AG08396 (cell line): ENCODE measurements around the gene STK32A.

ENCODE experiments used
- DNase-seq: peaks from one replicate; pipeline ENCODE4 v3.0.0; 2012; ENCODE audit warnings: low spot score, mixed read lengths

The STK32A gene

DNA sequence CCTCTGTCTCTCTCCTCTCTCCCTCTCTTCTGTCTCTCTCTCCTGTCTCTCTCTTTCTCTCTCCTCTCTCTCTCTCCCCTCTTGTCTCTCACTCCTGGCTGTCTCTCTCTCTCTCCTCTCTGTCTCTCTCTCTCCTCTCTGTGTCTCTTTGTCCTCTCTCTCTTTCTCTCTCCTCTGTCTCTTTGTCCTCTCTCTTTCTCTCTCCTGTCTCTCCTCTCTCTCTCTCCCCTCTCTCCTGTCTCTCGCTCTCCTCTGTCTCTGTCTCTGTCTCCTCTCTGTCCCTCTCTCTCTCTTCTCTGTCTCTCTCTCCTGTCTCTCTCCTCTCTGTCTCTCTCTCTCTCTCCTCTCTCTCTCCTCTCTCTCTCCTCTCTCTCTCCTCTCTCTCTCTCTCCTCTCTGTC lies 25.0 kb downstream of the STK32A start:
- DNase-seq, result no peak

DNA sequence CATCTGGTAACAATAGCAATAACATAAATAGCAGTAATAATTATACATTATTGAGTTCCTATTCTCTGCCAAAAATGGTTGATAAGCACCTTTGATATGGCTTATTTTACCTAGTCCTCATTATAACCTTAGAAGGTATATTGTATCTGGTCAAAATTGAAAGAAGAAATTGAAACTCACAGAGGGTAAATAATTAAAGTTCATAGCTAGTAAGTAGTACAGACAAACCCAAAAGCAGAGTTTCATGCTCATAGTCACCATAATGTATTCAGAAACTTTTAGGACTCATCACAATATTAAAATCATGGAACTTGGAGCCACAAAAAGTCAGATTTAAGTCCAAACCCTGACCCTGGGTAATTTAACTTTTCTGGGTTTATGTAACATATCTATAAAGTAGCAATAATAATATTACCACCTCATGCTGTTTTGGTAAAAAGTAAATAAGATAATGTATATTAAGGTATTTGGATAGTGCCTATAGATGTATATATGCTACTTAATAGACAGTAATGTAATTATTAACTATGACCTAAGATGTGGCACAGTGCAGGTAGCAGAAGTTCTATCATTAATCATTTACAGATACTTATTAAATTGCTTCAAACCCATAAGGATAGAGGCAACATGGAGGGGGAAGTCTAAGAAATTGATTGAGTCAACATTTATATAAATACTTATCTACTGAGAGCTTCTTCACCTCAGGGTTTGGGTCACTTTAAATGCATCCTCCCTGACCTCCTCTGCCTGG lies 32.4 kb downstream of the STK32A start:
- DNase-seq, result no peak

DNA sequence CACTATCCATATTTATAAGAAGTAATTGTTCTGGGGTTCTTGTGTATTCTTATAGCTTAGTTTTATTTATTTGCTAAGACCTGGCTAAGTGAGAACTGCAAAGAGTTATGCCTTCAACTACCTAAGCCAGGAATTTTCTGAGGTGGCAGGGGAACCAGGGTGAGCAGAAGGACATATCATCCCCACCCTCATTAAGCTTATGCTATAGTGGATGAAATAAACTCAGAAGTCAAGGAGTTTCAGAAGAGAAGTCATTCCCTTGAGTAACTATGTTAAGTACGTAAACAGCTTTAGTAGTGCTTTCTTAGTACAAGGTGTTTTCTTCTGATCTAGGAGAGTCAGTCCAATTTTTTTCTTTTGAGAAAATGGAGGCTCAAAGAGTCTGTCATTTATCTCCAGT lies 41.7 kb downstream of the STK32A start:
- DNase-seq, result no peak

DNA sequence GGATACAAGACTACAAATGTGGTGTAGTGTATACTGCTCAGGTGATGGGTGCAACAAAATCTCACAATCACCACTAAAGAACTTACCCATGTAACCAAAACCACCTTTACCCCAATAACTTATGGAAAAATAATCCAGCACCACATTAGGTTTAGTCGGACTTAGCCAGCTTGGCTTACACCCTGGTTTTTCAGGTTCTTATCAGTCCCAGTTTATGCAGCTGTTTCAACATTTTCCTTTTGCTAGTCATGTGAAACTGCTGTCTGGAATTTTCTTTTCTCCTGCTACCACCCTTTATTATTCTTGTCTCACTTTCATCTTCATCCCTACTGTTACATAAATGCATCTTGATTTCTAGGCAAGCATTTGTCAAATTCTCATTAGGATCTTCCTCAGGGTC lies 51.5 kb downstream of the STK32A start:
- DNase-seq, result no peak

DNA sequence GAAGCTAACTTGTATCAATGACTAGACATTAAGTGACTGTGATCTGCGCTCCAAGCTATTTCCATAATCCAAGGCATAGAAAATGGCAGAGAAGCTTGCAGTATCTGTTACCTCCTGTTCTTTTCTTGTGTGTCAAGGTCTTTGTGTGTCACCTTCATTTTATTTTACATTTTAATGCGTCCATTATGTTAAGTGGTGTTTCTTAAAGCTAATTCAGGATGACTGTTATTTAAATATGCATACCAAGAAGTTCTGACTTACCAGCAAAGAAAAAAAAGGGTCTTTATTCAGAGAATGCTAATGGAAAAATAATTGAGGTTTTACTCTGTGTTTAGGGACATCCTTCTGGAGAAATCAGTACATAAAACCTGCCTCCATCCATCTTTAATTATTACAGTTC lies 52.3 kb downstream of the STK32A start:
- no peak for DNase-seq

DNA sequence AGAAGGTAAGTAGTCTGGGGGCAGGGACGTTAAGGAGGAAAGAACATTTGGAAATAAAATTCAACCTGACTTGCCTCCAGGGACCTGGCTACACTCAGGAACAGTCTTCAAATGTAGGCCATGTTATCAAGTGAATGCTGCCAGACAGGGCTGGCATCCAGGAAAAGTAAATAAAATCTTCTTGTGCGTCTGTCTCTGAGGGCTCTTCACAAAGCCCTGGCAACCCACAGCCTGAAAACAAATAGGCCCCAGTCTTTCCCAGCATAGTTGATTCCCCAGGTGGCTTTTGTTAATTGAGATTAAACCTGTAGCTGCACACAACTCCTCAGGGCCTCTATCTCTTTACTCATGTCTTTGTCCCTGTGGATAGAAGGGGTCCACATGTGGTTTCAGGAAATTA lies 55.4 kb downstream of the STK32A start:
- DNase-seq, result no peak

DNA sequence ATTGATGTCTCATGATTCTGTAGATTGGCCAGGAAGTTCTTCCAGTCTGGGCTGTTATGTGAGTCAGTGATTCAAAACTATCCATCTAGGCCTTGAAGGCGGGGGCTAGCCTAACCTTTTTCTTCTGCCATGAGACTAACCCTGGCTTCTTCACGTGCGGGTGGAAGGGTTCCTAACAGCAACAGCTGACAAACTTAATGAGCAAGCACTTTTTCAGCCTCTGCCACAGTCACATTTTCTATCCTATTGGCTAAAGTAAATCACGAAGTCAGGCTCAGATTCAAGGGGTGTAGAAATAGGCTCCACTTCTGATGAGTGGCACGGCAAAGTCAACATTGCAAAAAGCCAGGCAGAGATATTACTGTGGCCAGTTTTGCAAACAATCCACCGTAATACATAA lies 68.4 kb downstream of the STK32A start:
- DNase-seq, result peak; percentile 10

DNA sequence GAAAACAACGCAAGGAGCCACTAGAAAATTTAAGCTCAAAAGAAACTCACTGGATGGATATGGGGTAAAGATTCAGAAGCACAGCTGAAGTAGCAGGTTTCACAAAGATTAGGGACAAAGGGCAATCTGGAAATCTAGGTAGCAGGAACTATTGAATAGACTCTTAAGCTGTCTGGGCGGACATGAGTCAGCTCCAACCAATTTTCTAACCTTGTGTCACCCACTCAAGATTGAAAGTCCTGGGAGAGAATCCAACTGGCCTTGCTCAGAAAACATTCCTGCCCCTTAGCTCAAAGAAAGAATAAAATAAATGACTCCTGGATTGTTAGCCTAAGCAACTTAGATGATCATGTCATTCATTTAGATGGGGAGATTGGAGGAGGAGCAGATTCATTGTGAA lies 69.2 kb downstream of the STK32A start:
- DNase-seq, result peak; percentile 33

DNA sequence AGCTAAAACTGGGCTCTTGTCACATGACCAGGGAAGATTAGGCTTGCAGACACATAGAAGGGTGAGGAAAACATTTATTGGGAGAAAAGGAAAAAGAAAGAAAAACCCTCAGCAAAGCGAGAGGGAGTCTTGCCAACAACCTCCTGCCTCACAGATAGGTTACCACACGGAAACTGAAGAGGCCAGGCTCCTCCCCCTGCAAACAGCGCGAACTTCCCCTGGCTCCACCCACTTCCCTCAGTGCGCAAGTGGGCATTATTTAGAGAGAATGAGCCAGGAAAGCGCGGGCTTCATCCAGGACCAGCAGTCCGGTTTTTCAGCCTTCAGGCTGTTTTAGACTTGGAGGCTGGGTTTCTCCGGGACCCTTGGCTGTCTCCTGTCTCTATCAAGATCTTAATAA lies 70.3 kb downstream of the STK32A start:
- no peak for DNase-seq

DNA sequence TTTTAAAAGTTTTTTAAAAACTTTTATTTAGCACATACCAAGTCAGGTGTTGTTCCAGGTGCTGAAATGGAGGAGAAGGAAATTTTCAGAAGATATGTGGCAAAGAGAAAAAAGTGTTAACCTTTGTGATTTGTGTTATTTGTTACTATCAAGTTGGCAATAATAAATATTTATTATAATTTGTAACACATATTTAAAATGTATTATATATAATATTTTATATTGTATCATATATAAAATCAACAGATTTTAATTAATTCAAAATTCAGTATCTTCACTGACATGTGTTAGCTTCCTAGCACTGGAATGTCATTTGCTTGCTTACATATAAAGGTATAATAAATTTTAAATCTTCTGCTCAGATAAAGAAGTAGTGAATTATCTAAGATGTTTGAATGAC lies 71.5 kb downstream of the STK32A start:
- DNase-seq, result no peak

DNA sequence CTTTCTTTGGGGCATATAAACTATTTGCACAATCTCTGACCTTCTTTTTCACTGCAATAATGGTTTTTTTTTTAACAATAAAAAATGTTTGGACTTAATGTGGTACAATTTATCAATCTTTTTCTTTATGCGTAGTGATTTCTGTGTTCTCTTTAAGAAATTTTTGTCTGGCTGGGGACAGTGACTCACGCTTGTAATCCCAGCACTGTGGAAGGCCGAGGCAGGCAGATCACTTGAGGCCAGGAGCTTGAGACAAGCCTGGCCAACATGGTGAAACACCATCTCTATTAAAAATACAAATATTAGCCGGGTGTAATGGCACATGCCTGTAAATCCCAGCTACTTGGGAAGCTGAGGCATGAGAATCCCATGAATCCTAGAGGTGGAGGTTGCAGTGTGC lies 72.3 kb downstream of the STK32A start:
- no peak for DNase-seq

DNA sequence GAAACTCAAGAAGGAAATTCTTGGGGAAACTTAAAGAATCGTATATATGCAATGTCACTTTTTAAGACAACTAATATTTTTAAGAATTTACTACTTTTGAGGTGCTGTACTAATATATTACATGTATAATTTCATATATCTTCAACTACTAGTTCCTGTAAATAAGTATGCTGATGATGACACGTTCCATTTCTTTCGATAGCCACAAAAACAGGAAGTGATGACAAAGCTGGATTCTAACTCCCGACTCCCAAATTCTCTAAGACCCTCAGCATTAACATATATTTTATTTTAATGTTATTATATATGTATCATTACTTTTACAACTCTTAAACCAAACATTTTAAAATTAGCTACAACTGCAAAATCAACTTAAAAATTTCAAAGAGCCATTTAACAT lies 74.8 kb downstream of the STK32A start:
- no peak for DNase-seq

DNA sequence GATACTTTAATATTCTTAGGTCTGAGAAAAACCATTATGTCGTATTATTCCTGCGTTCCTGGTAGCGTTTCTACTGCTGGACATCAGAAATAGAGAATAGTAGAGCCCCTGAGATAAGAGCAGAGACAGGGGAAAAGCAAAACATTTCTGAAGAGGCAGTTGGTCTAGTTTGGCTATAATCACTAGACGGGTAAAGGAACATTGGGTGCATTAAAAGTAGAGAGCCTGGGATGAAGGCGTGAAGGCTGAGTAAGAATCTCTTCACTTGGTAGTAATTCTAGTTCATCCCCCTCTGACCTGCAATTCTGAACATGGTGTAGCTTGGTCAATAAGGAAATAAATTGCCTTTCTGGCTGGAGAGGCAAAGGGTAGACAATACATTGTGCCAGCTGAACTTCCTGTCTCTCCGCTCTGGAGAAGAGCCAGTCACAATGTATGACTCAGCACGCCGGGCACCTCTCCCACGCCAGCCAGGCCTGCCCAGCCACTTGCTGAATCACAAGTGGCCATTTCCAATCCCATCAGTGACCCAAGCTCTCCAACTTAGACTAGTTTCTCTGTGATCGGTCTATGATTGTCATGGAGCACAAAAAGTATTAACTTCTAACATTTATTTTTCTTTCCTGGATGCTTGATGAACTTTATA lies 75.4 kb downstream of the STK32A start:
- peak; percentile 16 for DNase-seq

DNA sequence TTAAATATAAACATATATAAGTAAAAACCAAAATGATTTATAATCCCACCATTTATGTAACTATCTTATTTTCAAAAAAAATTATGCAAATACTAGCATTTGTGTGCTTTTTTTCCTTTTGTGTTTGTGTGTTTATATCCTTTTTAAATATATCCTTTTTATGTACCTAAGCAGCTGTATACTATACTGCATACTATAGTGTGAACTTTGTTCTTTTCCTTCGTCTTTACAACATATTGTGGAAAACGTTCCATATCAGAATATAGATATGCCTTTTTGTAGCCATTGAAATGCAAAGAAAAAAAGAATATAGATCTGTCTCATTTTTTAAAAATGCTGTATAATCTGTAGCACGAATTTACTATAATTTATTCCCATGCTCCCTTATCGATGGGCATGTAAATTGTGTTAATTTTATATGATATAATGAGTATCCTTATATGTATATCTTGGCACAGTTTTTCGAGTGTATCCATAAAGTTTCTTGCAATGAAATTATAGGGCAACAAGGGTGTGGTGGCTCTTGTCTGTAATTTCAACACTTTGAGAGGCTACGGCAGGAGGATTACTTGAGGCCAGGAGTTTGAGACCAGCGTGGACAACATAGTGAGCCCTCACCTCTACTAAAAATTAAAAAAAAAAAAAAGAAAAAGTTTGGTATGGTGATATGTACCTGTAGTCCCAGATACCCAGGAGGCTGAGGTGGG lies 83.3 kb downstream of the STK32A start:
- no peak for DNase-seq

DNA sequence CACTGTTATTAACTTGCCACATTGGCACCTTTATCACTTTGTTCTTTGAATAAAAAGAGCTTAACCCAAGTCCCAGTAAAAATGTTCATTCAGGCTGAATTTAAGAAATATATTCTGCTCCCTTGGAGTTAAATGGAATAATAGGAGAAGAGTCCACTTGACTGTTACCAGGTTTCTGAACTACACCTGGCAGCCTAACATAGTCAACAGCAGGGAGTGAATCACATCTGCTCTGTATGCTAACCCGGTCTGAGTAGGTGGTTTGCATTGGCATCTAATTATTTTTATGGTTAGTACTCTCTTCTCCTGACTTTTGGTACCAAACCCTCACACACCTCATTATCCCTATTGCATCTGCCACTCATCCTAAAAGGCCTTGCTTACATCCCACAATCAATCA lies 86.7 kb downstream of the STK32A start:
- no peak for DNase-seq

DNA sequence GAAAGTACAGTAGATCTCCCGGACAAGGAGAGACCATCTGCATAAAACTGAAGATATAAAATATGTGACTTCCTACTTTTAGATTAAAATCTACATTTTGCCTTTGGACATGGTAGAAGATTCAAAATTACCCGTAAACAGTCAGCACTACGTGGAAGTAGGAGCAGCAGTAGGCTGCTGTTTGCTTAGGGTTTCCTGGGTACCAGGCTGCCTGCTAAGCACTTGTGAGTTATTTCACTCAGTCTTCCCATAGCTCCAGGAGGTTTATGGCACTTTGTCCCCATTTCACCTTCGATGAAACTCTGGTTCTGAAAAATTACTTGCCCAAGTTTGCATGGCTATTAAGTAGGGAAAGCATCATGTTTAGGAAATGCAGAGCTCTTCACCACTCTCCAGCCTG lies 92.6 kb downstream of the STK32A start:
- DNase-seq, result no peak

DNA sequence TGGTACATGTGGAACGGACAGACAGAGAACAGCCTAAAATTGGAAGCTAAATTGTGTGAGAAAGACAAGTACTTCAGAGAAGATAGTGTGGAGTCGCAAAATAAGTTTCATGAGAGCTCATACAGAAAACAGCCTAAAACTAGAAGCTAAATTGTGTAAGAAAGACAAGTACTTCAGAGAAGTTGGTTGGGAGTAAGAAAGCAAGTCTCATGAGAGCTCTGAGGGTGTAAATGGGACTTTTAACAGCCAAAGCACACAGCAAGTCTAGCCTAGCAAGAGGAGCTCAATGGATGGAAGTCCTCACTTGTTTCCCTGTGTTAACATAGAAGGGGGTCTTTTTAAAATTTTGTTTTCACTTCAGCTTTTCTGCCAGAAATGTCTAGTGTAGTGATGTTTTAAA lies 93.1 kb downstream of the STK32A start:
- DNase-seq, result no peak

DNA sequence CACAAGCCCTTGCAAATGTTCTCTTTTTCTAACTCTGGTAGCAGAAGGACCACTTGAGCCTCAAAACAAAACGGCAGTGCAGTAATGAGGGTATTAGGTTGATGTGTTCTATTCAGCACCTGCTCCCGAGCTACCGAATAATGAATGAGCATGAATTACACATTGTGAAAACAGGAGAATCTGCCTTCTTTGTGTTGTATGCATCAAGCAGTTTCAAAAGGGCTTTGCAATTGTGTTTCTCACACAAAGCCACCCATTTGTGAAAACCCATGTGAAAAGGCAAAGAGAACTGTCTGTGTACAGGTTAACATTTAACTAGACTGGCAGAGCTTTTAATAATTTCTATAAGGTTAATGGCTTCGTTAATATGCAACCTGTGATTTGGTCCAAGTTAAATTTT lies 97.8 kb downstream of the STK32A start:
- no peak for DNase-seq

DNA sequence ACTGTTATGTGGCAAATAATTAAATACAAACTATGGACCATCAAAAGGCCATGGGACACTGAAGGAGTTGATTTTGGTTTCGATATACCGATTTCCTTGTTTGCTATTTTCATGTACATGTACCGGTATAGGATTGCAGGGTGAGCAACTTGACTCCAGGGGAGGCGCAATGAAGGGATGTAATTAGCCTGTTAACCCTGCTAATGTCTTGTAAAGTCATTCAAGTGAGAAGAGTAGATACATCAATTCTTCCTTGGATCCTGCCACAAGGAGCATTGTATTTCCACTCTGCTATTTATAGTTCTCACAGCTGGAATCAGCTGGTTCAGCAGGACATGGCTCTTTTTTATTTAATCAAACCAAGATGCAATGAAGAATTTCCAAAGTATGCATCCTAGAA lies 102.0 kb downstream of the STK32A start:
- DNase-seq, result no peak

DNA sequence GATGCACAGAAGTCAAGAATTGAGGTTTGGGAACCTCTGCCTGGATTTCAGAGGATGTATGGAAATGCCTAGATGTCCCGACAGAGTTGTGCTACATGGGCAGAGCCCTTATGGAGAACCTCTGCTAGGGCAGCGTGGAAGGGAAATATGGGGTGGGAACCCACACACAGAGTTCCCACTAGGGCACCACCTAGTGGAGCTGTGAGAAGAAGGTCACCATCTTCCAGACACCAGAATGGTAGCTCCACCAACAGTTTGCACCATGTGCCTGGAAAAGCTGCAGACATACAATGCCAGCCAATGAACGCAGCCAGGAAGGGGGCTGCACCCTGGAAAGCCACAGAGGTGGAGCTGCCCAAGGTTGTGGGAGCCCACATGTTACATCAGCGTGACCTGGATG lies 104.5 kb downstream of the STK32A start:
- DNase-seq, result no peak

DNA sequence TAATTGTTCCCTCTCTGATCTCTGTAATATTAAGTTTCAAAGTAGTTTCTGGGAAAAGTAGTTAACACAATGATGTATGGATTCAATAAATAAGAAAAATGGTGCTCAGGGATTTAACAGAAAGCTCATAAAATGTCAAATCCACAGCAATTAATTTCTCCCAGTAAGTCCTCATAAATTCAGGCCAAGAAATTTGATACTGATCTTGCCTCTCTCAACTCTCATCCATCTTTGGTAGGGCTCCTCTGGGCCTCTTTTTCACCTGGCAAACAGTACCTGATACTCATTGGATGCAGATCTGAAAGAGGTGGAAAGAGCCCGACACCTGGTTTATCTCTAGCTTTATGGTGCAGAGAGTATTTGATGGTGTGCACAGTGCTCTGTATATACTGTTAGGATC lies 106.1 kb downstream of the STK32A start:
- DNase-seq, result no peak

DNA sequence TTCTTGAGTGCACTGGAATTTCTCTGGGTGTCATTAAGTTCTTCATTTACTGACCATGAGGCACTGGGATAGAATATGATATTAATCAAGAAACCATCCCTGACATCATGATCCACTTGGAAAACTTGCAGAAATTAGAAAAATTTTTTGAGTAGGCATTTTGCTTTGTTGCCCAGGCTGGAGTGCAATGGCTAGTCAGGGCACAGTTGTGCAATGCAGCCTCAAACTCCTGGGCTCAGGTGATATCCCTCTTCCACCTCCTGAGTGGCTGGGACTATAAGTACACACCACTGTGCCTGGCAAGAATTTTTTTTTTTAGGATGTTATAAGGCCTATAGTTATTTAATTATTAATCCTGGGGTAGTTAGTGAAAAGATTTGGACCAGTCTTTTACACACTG lies 106.5 kb downstream of the STK32A start:
- no peak for DNase-seq

DNA sequence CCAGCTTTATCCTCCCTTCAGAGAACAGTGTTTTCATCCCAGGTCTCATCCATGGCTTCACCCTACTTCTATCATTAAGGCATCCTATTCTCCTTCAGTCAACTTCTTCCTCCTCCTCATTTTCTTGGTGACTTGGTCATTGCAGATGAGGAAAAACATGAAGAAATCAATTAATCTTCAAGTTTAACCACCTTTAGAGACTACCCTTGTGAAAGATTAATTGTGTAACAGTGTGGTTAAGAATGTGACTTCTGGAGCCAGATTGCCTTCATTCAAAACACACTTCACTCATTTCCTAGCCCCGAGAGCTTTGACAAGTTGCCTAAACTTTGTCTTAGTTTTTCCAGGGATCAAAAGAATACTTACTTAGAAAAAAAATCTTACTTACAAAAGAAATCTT lies 110.0 kb downstream of the STK32A start:
- no peak for DNase-seq
